ENCODE data around the gene GRIN1. TPM values are rescaled to one million over a fixed set of nuclear protein-coding genes. Genes with fewer than 3 reads are reported as not detected.

GRIN1 gene
- total and polyA plus RNA-seq, 2 donors (not counting 1 experiment from before 2014, with no cell fraction given) = 0.04 TPM; not detected in 1

GRCh38 chr9:137169896-137170358 is 31.0 kb downstream of the GRIN1 start, which contains the start of gene LRRC26:
Gene LRRC26, minus strand, starts transcription at chr9:137170051. Its CDS starts 108 bp downstream, at chr9:137169943.
- intact Hi-C loops (cut with micrococcal nuclease) = no loop called here
- no peaks in the 10 kb centered on the region for H3K9me3 Mint-ChIP-seq (ENCODE audit: insufficient read depth)
- WGBS (ENCODE audit: insufficient coverage) = 21% methylated on average over 41 of the region's 41 CpGs
- peak within 1 kb of the TSS; percentile 48 for H3K9ac ChIP-seq (ENCODE audit: low read length)
- peaks cover 13% of the 10 kb centered on the region for H3K4me1 Mint-ChIP-seq
- H2AFZ ChIP-seq (ENCODE audit: insufficient read depth, low read depth, low read length, poor library complexity, severe bottlenecking) = peak within 1 kb of the TSS; percentile 16
- H3K9me3 ChIP-seq (ENCODE audit: control extremely low read depth in 1 of 3, control insufficient read depth in 2 of 3, insufficient read depth in 1 of 3, low read length in 2 of 3) = peaks cover 0 to 17% (median 0%) of the 10 kb centered on the region in 3 donors
- no peaks in the 10 kb centered on the region for H4K20me1 ChIP-seq (ENCODE audit: control insufficient read depth, insufficient read depth, low read length, poor library complexity, severe bottlenecking)
- ChIA-PET POLR2A (interaction anchor here (0.6 kb wide), 1 partner anchor 19 kb away, joined by 3 read pairs; no protein-coding TSS in a partner anchor), CTCF (interaction anchor here (0.8 to 1.0 kb wide), 2 partner anchors 51 to 58 kb away, joined by 3 read pairs; partner anchors contain the start of gene RNF224)
- H3K36me3 ChIP-seq (replicated peaks in 1 of 2; ENCODE audit: control extremely low read depth in 1 of 2, control insufficient read depth in 1 of 2, extremely low read depth in 1 of 2, insufficient read depth in 2 of 2, low read length in 1 of 2) = no peaks in the 10 kb centered on the region
- no peak for TF ChIP-seq EZH2 (IDR thresholded peaks at IDR 0.05; ENCODE audit: borderline replicate concordance, insufficient read depth, low read depth, low read length, poor library complexity, severe bottlenecking)
- TF ChIP-seq CTCF (IDR thresholded peaks at IDR 0.05) = no peak
- peak within 1 kb of the TSS in 3 of 5 experiments; percentile 18 to 29 (median 21) for H3K4me3 ChIP-seq (ENCODE audit: control extremely low read depth in 1 of 5, extremely low read depth in 1 of 5, insufficient read depth in 1 of 5, low read depth in 2 of 5, low read length in 4 of 5)
- H3K4me1 ChIP-seq (ENCODE audit: control insufficient read depth in 2 of 2, insufficient read depth in 2 of 2, low read length in 2 of 2) = peaks cover 9 to 40% of the 10 kb centered on the region in 2 donors
- H3K27me3 Mint-ChIP-seq = peaks cover 16% of the 10 kb centered on the region
- H3K4me3 Mint-ChIP-seq = peak within 1 kb of the TSS; percentile 69
- no peak within 1 kb of the TSS for H3K27ac Mint-ChIP-seq
- peaks cover 0 to 70% (median 34%) of the 10 kb centered on the region in 4 experiments for H3K27me3 ChIP-seq (replicated peaks in 1 of 4; ENCODE audit: control extremely low read depth in 1 of 4, control insufficient read depth in 3 of 4, insufficient read depth in 4 of 4, low read length in 3 of 4)
- peak within 1 kb of the TSS; percentile 74 for H3K4me2 ChIP-seq (replicated peaks; ENCODE audit: low read depth, low read length, poor library complexity, severe bottlenecking)
- ATAC-seq (ENCODE audit: low read depth) (no peak), DNase-seq (no peak)
- H3K79me2 ChIP-seq (ENCODE audit: control insufficient read depth, insufficient read depth, low read length) = no peaks in the 10 kb centered on the region
- no peak within 1 kb of the TSS for H3K27ac ChIP-seq (ENCODE audit: low read length in 2 of 2)

- H3K4me2 ChIP-seq (replicated peaks; ENCODE audit: low read depth, low read length, poor library complexity, severe bottlenecking) = no peak overlapping the region
- peaks cover 10% of the 10 kb centered on the region for H3K27me3 Mint-ChIP-seq
- POLR2A ChIA-PET = no interaction called here
- intact Hi-C loops (cut with micrococcal nuclease) = no loop called here
- ATAC-seq (ENCODE audit: low read depth) (no peak), DNase-seq (no peak)
- H3K79me2 ChIP-seq (ENCODE audit: control insufficient read depth, insufficient read depth, low read length) = no peaks in the 10 kb centered on the region
- no peak overlapping the region for H3K4me3 ChIP-seq (ENCODE audit: control extremely low read depth in 1 of 5, extremely low read depth in 1 of 5, insufficient read depth in 1 of 5, low read depth in 2 of 5, low read length in 4 of 5)
- TF ChIP-seq CTCF (IDR thresholded peaks at IDR 0.05) (no peak), EZH2 (IDR thresholded peaks at IDR 0.05; ENCODE audit: borderline replicate concordance, insufficient read depth, low read depth, low read length, poor library complexity, severe bottlenecking) (no peak)
- H3K9me3 Mint-ChIP-seq (ENCODE audit: insufficient read depth) = no peaks in the 10 kb centered on the region
- no peak overlapping the region for H3K9ac ChIP-seq (ENCODE audit: low read length)
- H4K20me1 ChIP-seq (ENCODE audit: control insufficient read depth, insufficient read depth, low read length, poor library complexity, severe bottlenecking) = no peaks in the 10 kb centered on the region
- no peak overlapping the region for H3K27ac Mint-ChIP-seq
- H3K36me3 ChIP-seq (replicated peaks in 1 of 2; ENCODE audit: control extremely low read depth in 1 of 2, control insufficient read depth in 1 of 2, extremely low read depth in 1 of 2, insufficient read depth in 2 of 2, low read length in 1 of 2) = no peaks in the 10 kb centered on the region
- 76% methylated on average over 8 of the region's 14 CpGs for WGBS (ENCODE audit: insufficient coverage)
- peaks cover 0 to 17% (median 0%) of the 10 kb centered on the region in 3 donors for H3K9me3 ChIP-seq (ENCODE audit: control extremely low read depth in 1 of 3, control insufficient read depth in 2 of 3, insufficient read depth in 1 of 3, low read length in 2 of 3)
- no peak overlapping the region for H3K27ac ChIP-seq (ENCODE audit: low read length in 2 of 2)
- H3K4me3 Mint-ChIP-seq = peak overlapping the region; percentile 16
- CTCF ChIA-PET = no interaction called here
- H3K27me3 ChIP-seq (replicated peaks in 1 of 4; ENCODE audit: control extremely low read depth in 1 of 4, control insufficient read depth in 3 of 4, insufficient read depth in 4 of 4, low read length in 3 of 4) = peaks cover 0 to 63% (median 31%) of the 10 kb centered on the region in 4 experiments
- no peak overlapping the region for H2AFZ ChIP-seq (ENCODE audit: insufficient read depth, low read depth, low read length, poor library complexity, severe bottlenecking)
- H3K4me1 Mint-ChIP-seq = peaks cover 13% of the 10 kb centered on the region
- H3K4me1 ChIP-seq (ENCODE audit: control insufficient read depth in 2 of 2, insufficient read depth in 2 of 2, low read length in 2 of 2) = peaks cover 15 to 44% of the 10 kb centered on the region in 2 donors
Measured at GRCh38 chr9:137170486-137171148, 31.7 kb downstream of the GRIN1 start.
